Measurements from ENCODE around the gene ANGPTL1. TPM values are rescaled to one million over a fixed set of nuclear protein-coding genes. Genes with fewer than 3 reads are reported as not detected.
"Not testable (repeated sequence)": the region's sequence is repeated elsewhere in the genome, so short reads cannot be mapped to it uniquely, and the experiment has no call there.

ANGPTL1 gene
- total and polyA plus RNA-seq, 3 donors from 2014 or later = 5.0 to 18.4 (median 14.7) TPM

DNA sequence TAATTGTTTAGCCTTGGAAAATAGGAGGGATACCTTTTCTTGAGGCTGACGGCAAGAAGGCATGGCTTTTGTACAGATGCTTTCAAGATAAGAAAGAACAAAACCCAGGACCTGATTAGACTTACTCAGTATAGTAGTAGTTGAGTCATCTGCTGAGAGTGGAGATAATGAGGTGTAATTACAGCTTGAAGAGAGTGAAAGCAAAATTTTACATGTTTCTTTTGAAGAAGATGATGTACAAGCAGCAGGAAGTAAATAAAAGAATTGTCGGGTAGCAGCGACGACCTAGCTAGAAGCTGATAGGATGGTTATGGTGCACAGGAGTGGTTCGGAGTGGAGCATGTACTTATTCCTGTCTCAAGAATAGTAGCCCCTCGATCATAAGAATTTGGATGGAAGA, 6.6 kb downstream of the ANGPTL1 start:
- H3K9me3 ChIP-seq = no peaks in the 10 kb centered on the region
- H3K4me1 ChIP-seq = peaks cover 4% of the 10 kb centered on the region
- H3K27me3 ChIP-seq = no peaks in the 10 kb centered on the region
- WGBS, 2 donors = 45 to 63% methylated on average over 6 of the region's 6 CpGs
- DNase-seq = no peak
- H3K27ac ChIP-seq = no peak overlapping the region
- no peak overlapping the region for H3K4me3 ChIP-seq
- intact Hi-C loops (cut with DNase I; ENCODE audit: low total_unique reads) = no loop called here
- no peak for TF ChIP-seq CTCF (IDR thresholded peaks at IDR 0.05)
- TF ChIP-seq POLR2A (IDR thresholded peaks at IDR 0.05) = no peak
- H3K36me3 ChIP-seq (ENCODE audit: low read depth, missing control alignments) = no peaks in the 10 kb centered on the region

DNA sequence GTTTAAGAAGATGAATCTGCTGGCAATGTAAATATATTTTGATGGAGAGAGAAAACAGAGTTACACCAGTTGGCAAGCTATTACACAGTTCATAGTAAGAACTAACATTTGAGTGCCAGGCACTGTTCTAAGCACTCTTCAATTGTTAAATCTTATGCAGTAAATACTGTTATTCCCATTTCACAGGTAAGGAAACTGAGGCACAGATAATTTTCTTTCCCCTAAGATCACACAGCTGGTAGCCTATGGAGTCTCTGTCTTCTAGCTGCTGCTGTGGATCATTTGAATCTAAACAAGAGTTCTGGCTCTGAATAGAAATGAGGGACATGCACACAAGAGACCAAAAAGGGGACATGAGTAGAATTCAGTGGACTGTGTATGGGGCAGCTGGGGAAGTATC, 8.0 kb downstream of the ANGPTL1 start:
- intact Hi-C loops (cut with DNase I; ENCODE audit: low total_unique reads) = no loop called here
- no peak for DNase-seq
- TF ChIP-seq CTCF (IDR thresholded peaks at IDR 0.05) (no peak), POLR2A (IDR thresholded peaks at IDR 0.05) (no peak)
- no peak overlapping the region for H3K27ac ChIP-seq
- H3K36me3 ChIP-seq (ENCODE audit: low read depth, missing control alignments) = no peaks in the 10 kb centered on the region
- H3K4me3 ChIP-seq = no peak overlapping the region
- H3K9me3 ChIP-seq = no peaks in the 10 kb centered on the region
- peaks cover 4% of the 10 kb centered on the region for H3K4me1 ChIP-seq
- no peaks in the 10 kb centered on the region for H3K27me3 ChIP-seq

DNA sequence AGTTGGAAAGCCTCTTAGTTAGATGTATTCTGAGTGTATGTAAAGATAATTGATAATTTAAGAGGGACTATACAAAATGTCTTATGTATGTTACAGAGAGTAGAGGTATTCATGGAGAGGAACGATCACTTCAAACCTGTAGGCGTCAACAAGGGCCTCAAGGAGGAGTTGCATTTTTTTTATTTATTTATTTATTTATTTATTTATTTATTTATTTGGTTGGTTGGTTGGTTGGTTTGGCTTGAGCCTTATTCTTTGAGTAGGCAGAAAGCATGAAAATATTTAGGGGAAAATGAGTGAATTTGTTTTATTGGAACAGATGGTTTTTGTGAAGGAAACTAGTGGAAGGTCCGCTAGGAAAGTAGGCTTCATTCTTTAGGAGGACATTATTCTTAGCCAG, 8.5 kb downstream of the ANGPTL1 start:
- Histone ChIP-seq H3K36me3 (ENCODE audit: low read depth, missing control alignments) (no peaks in the 10 kb centered on the region), H3K27ac (no peak overlapping the region), H3K4me1 (peaks cover 4% of the 10 kb centered on the region), H3K9me3 (no peaks in the 10 kb centered on the region), H3K27me3 (no peaks in the 10 kb centered on the region), H3K4me3 (no peak overlapping the region)
- intact Hi-C loops (cut with DNase I; ENCODE audit: low total_unique reads) = no loop called here
- no peak for DNase-seq
- TF ChIP-seq CTCF (IDR thresholded peaks at IDR 0.05) (no peak), POLR2A (IDR thresholded peaks at IDR 0.05) (no peak)
- WGBS, 2 donors = 95 to 99% methylated on average over 3 of the region's 3 CpGs

- Histone ChIP-seq H3K36me3 (ENCODE audit: low read depth, missing control alignments) (no peaks in the 10 kb centered on the region), H3K27ac (no peak overlapping the region), H3K9me3 (no peaks in the 10 kb centered on the region), H3K4me1 (no peaks in the 10 kb centered on the region), H3K27me3 (no peaks in the 10 kb centered on the region), H3K4me3 (no peak overlapping the region)
- DNase-seq = no peak
- WGBS, 2 donors = 96 to 98% methylated on average over 2 of the region's 2 CpGs
- no peak for TF ChIP-seq CTCF (IDR thresholded peaks at IDR 0.05)
- no peak for TF ChIP-seq POLR2A (IDR thresholded peaks at IDR 0.05)
- intact Hi-C loops (cut with DNase I; ENCODE audit: low total_unique reads) = no loop called here
These were observed 13.8 kb downstream of the ANGPTL1 start for GRCh38 chr1:178857126-178857525.

GRCh38 chr1:178849918-178850317, 21.0 kb downstream of the ANGPTL1 start:
- no peaks in the 10 kb centered on the region for H3K9me3 ChIP-seq
- H3K27ac ChIP-seq = no peak overlapping the region
- intact Hi-C loops (cut with DNase I; ENCODE audit: low total_unique reads) = no loop called here
- H3K4me3 ChIP-seq = no peak overlapping the region
- DNase-seq = no peak
- WGBS, 2 donors = 54 to 59% methylated on average over 2 of the region's 2 CpGs
- no peaks in the 10 kb centered on the region for H3K27me3 ChIP-seq
- H3K4me1 ChIP-seq = no peaks in the 10 kb centered on the region
- H3K36me3 ChIP-seq (ENCODE audit: low read depth, missing control alignments) = no peaks in the 10 kb centered on the region
- TF ChIP-seq POLR2A (IDR thresholded peaks at IDR 0.05) (no peak), CTCF (IDR thresholded peaks at IDR 0.05) (no peak)

- H3K27ac ChIP-seq; H3K36me3 ChIP-seq (ENCODE audit: low read depth, missing control alignments); H3K27me3 ChIP-seq; DNase-seq; H3K4me3 ChIP-seq; H3K4me1 ChIP-seq; intact Hi-C loops (cut with DNase I; ENCODE audit: low total_unique reads); H3K9me3 ChIP-seq: not testable (repeated sequence)
- WGBS, 2 donors = 91 to 92% methylated on average over 1 of the region's 1 CpG
These were observed 23.0 kb downstream of the ANGPTL1 start for GRCh38 chr1:178847919-178848318.
